HepG2 (cell line): Measurements from ENCODE around the gene SERINC2. TPM values are rescaled to one million over a fixed set of nuclear protein-coding genes. Genes with fewer than 3 reads are reported as not detected.
A peak's percentile ranks its signal among the peaks of the same experiment; 100 is the strongest.

Experiments
- ARID4A ChIP-seq: sonication (generic); formaldehyde crosslinking; IDR thresholded peaks from 2 replicates; pipeline ENCODE4 v1.5.0; 2020; ENCODE audit warnings: mild to moderate bottlenecking, missing genetic modification reagents, borderline replicate concordance
- CBX2 ChIP-seq, 2 experiments: fragments of 200-600 bp in 1 of 2; sonication (generic); formaldehyde crosslinking in 1 of 2; IDR thresholded peaks; 2 replicates each; pipeline versions ENCODE4 v1.7.0 to v1.8.1; 2018 to 2022; ENCODE audit warnings: low read depth in 2 of 2, low read length in 1 of 2, mild to moderate bottlenecking in 1 of 2, missing genetic modification reagents in 1 of 2
- CREB3 ChIP-seq: sonication (generic); formaldehyde crosslinking; IDR thresholded peaks from 2 replicates; pipeline ENCODE4 v1.5.0; 2020; ENCODE audit warnings: missing genetic modification reagents
- ELK4 ChIP-seq: sonication (generic); formaldehyde crosslinking; IDR thresholded peaks from 2 replicates; pipeline ENCODE4 v1.9.0; 2021; ENCODE audit warnings: missing genetic modification reagents, borderline replicate concordance
- HDAC6 ChIP-seq: fragments of 200-600 bp; sonication (generic); IDR thresholded peaks from 2 replicates; pipeline ENCODE4 v1.7.0; 2017; ENCODE audit warnings: mild to moderate bottlenecking, antibody characterized with exemption, low read length, low read depth
- JDP2 ChIP-seq: sonication (generic); formaldehyde crosslinking; IDR thresholded peaks from 2 replicates; pipeline ENCODE4 v1.8.1; 2022; ENCODE audit warnings: missing genetic modification reagents, borderline replicate concordance
- KLF15 ChIP-seq: sonication (generic); formaldehyde crosslinking; IDR thresholded peaks from 2 replicates; pipeline ENCODE4 v1.8.1; 2023; ENCODE audit warnings: borderline replicate concordance, mild to moderate bottlenecking, inconsistent platforms, missing genetic modification reagents, mixed read lengths
- MTF1 ChIP-seq: sonication (generic); formaldehyde crosslinking; IDR thresholded peaks from 2 replicates; pipeline ENCODE4 v1.5.0; 2020; ENCODE audit warnings: missing genetic modification reagents
- NBN ChIP-seq: fragments of 450-650 bp; conservative IDR thresholded peaks from 2 replicates; pipeline ENCODE4 v1.6.1; 2017
- RXRA ChIP-seq: sonication (generic); formaldehyde crosslinking; IDR thresholded peaks from 2 replicates; pipeline ENCODE4 v1.5.1; 2020; ENCODE audit warnings: missing genetic modification reagents
- SALL2 ChIP-seq: sonication (generic); formaldehyde crosslinking; IDR thresholded peaks from 2 replicates; pipeline ENCODE4 v1.8.1; 2023; ENCODE audit warnings: mild to moderate bottlenecking, missing genetic modification reagents, inconsistent platforms
- ZBTB43 ChIP-seq: sonication (generic); formaldehyde crosslinking; conservative IDR thresholded peaks from 2 replicates; pipeline ENCODE4 v1.4.0; 2020; ENCODE audit warnings: missing genetic modification reagents
- ZNF253 ChIP-seq: sonication (generic); formaldehyde crosslinking; IDR thresholded peaks from 2 replicates; pipeline ENCODE4 v1.8.0; 2022; ENCODE audit warnings: mild to moderate bottlenecking, missing genetic modification reagents, borderline replicate concordance
- ZNF274 ChIP-seq: sonication (generic); formaldehyde crosslinking; IDR thresholded peaks from 2 replicates; pipeline ENCODE4 v1.5.1; 2020; ENCODE audit warnings: mild to moderate bottlenecking, missing genetic modification reagents
- ZNF367 ChIP-seq: sonication (generic); formaldehyde crosslinking; IDR thresholded peaks from 2 replicates; pipeline ENCODE4 v1.4.0; 2020; ENCODE audit warnings: missing genetic modification reagents, borderline replicate concordance
- ZNF44 ChIP-seq: sonication (generic); formaldehyde crosslinking; IDR thresholded peaks from 2 replicates; pipeline ENCODE4 v1.5.1; 2020; ENCODE audit warnings: mild to moderate bottlenecking, missing genetic modification reagents
- ZNF441 ChIP-seq: sonication (generic); formaldehyde crosslinking; IDR thresholded peaks from 2 replicates; pipeline ENCODE4 v1.7.0; 2021; ENCODE audit warnings: missing genetic modification reagents, borderline replicate concordance
- ZNF572 ChIP-seq: sonication (generic); formaldehyde crosslinking; IDR thresholded peaks from 2 replicates; pipeline ENCODE4 v1.5.1; 2020; ENCODE audit warnings: mild to moderate bottlenecking, missing genetic modification reagents
- ZNF780A ChIP-seq: sonication (generic); formaldehyde crosslinking; IDR thresholded peaks from 2 replicates; pipeline ENCODE4 v1.8.0; 2022; ENCODE audit warnings: mild to moderate bottlenecking, missing genetic modification reagents, moderate library complexity
- ZSCAN12 ChIP-seq: sonication (generic); formaldehyde crosslinking; IDR thresholded peaks from 2 replicates; pipeline ENCODE4 v1.9.0; 2021; ENCODE audit warnings: mild to moderate bottlenecking, missing genetic modification reagents
- ZSCAN21 ChIP-seq: sonication (generic); formaldehyde crosslinking; IDR thresholded peaks from 2 replicates; pipeline ENCODE4 v1.8.0; 2022; ENCODE audit warnings: mild to moderate bottlenecking, missing genetic modification reagents, moderate library complexity, borderline replicate concordance
- ZSCAN9 ChIP-seq: IDR thresholded peaks from 2 replicates; pipeline ENCODE4 v1.6.1; 2016; ENCODE audit warnings: borderline replicate concordance
- polyA plus RNA-seq, 8 experiments: library from polyadenylated mRNA; depleted of rRNA in 3 of 8; stranded (reverse) in 7 of 8; unstranded in 1 of 8; fragments of >200 nt; fragmentation: Illumina TruSeq in 4 of 8; extraction: Trizol in 4 of 8; gene quantifications; 2 replicates each; pipeline versions ENCODE4 v1.2.1 to v1.2.3, GENCODE V29; 2011 to 2016; ENCODE audit warnings: low read depth in 4 of 8, missing spikeins in 1 of 8, mixed read lengths in 1 of 8; ENCODE audit not compliant: insufficient read depth in 1 of 8
- total RNA-seq, 5 experiments: library from RNA; depleted of rRNA; stranded (reverse); fragments of >200 nt; fragmentation: Illumina TruSeq; extraction: Trizol; gene quantifications; 2 replicates each; pipeline ENCODE4 v1.2.3, GENCODE V29; 2016; ENCODE audit warnings: low read depth in 1 of 5

Gene SERINC2
- total and polyA plus RNA-seq, 2 of the 13 experiments (the other 11 are each of a cell fraction or from before 2014, with no cell fraction given) = 4.8 to 126 TPM

GRCh38 chr1:31434101-31434871 lies 21.3 kb downstream of the SERINC2 start (continued):
- TF ChIP-seq CREB3 = no peak
- TF ChIP-seq ZNF274 (CRISPR knock-in tag) = no peak; the same call in 1 of the 2 replicates
- TF ChIP-seq CBX2 (IDR thresholded peaks at IDR 0.05; ENCODE audit: low read depth, low read length) = no peak
- TF ChIP-seq CBX2 (CRISPR knock-in tag; IDR thresholded peaks at IDR 0.05; ENCODE audit: low read depth) = no peak
- TF ChIP-seq SALL2 (CRISPR knock-in tag) = no peak
- no peak for TF ChIP-seq ZBTB43 (CRISPR knock-in tag)
- no peak for TF ChIP-seq ZSCAN21
- peak; percentile 45; the same call in 1 of the 2 replicates for TF ChIP-seq ZNF441 (CRISPR knock-in tag)
- TF ChIP-seq HDAC6 = no peak
- no peak for TF ChIP-seq ZNF367 (CRISPR knock-in tag)
- no peak for TF ChIP-seq ZNF780A (CRISPR knock-in tag)
- no peak; the same call in 1 of the 2 replicates for TF ChIP-seq JDP2 (CRISPR knock-in tag)
- TF ChIP-seq ELK4 (CRISPR knock-in tag) = no peak
- no peak for TF ChIP-seq MTF1 (CRISPR knock-in tag)
- no peak; the same call in 1 of the 2 replicates for TF ChIP-seq ZNF572 (CRISPR knock-in tag)
- no peak for TF ChIP-seq ZSCAN12 (CRISPR knock-in tag)
- TF ChIP-seq ARID4A = no peak; the same call in 1 of the 2 replicates
- no peak for TF ChIP-seq NBN
- TF ChIP-seq ZSCAN9 (CRISPR knock-in tag) = peak; percentile 43; the same call in 1 of the 2 replicates
- no peak for TF ChIP-seq ZNF44
- no peak for TF ChIP-seq KLF15
- peak; percentile 81; the same call in 1 of the 2 replicates for TF ChIP-seq RXRA
- TF ChIP-seq ZNF253 (CRISPR knock-in tag) = no peak
